CD14-positive monocyte (primary cell): ENCODE data around the gene TBC1D9B. TPM values are rescaled to one million over a fixed set of nuclear protein-coding genes. Genes with fewer than 3 reads are reported as not detected.

Experiments
- DNase-seq, 3 donors: peaks; one replicate each; pipeline ENCODE4 v3.0.0-alpha.2; 2011 to 2022
- H2AFZ ChIP-seq: 2 replicates; pipeline ENCODE4 v1.6.0; 2012; ENCODE audit warnings: mild to moderate bottlenecking, low read depth, low read length, inconsistent platforms; ENCODE audit not compliant: insufficient read depth, poor library complexity, severe bottlenecking
- H3K27ac ChIP-seq, 2 donors: 1 replicate in 1 of 2; 2 replicates in 1 of 2; pipeline ENCODE4 v1.5.1; 2012 to 2013; ENCODE audit warnings: low read length in 2 of 2, control low read depth in 1 of 2, inconsistent platforms in 1 of 2, low read depth in 1 of 2, mild to moderate bottlenecking in 1 of 2
- H3K27me3 ChIP-seq, 2 donors: one replicate each; pipeline versions ENCODE4 v1.6.0 to v1.6.1; 2011 to 2013; ENCODE audit warnings: low read length in 2 of 2; ENCODE audit not compliant: control insufficient read depth in 2 of 2, insufficient read depth in 2 of 2
- H3K36me3 ChIP-seq, 2 donors: replicated peaks in 1 of 2; 1 replicate in 1 of 2; 2 replicates in 1 of 2; pipeline versions ENCODE4 v1.5.1 to v1.6.1; 2012 to 2013; ENCODE audit warnings: low read length in 2 of 2, control low read depth in 1 of 2, inconsistent platforms in 1 of 2, mild to moderate bottlenecking in 1 of 2; ENCODE audit not compliant: insufficient read depth in 2 of 2, control insufficient read depth in 1 of 2
- H3K4me1 ChIP-seq, 2 donors: 1 replicate in 1 of 2; 2 replicates in 1 of 2; pipeline versions ENCODE4 v1.5.1 to v1.6.1; 2012 to 2013; ENCODE audit warnings: low read length in 2 of 2, control low read depth in 1 of 2, inconsistent platforms in 1 of 2, mild to moderate bottlenecking in 1 of 2, moderate library complexity in 1 of 2; ENCODE audit not compliant: insufficient read depth in 2 of 2, control insufficient read depth in 1 of 2
- H3K4me2 ChIP-seq: replicated peaks from 2 replicates; pipeline ENCODE3; 2012; ENCODE audit warnings: low read length, moderate library complexity, mild to moderate bottlenecking; ENCODE audit not compliant: poor library complexity, severe bottlenecking; ENCODE audit errors: extremely low read depth
- H3K4me3 ChIP-seq, 3 experiments: fragments of 200-600 bp in 1 of 3; sonication (generic) in 1 of 3; replicated peaks in 1 of 3; 1 replicate in 2 of 3; 2 replicates in 1 of 3; pipeline ENCODE4 v1.5.1; 2011 to 2013; ENCODE audit warnings: low read length in 3 of 3, mild to moderate bottlenecking in 3 of 3, control low read depth in 2 of 3, low read depth in 2 of 3, inconsistent platforms in 1 of 3, moderate library complexity in 1 of 3
- H3K79me2 ChIP-seq: 2 replicates; pipeline ENCODE4 v1.6.0; 2012; ENCODE audit warnings: mild to moderate bottlenecking, control low read depth, inconsistent platforms, low read length, moderate library complexity; ENCODE audit not compliant: insufficient read depth
- H3K9ac ChIP-seq: 2 replicates; pipeline ENCODE4 v1.6.0; 2017; ENCODE audit warnings: low read length, mild to moderate bottlenecking; ENCODE audit not compliant: insufficient read depth, poor library complexity, severe bottlenecking
- H3K9me3 ChIP-seq, 2 donors: replicated peaks in 1 of 2; 1 replicate in 1 of 2; 2 replicates in 1 of 2; pipeline versions ENCODE4 v1.5.1 to v1.6.1; 2012 to 2013; ENCODE audit warnings: low read length in 2 of 2, control low read depth in 1 of 2; ENCODE audit not compliant: control insufficient read depth in 1 of 2, insufficient read depth in 1 of 2
- H4K20me1 ChIP-seq: 2 replicates; pipeline ENCODE4 v1.6.0; 2012; ENCODE audit warnings: mild to moderate bottlenecking, low read length, control low read depth, moderate library complexity; ENCODE audit not compliant: insufficient read depth
- H3K27ac Mint-ChIP-seq, 7 donors: one replicate each; pipeline ENCODE4 v1.8.0; 2020; ENCODE audit warnings: mild to moderate bottlenecking in 7 of 7, mixed read lengths in 7 of 7, moderate library complexity in 6 of 7, inconsistent platforms in 2 of 7
- H3K27me3 Mint-ChIP-seq, 3 donors: one replicate each; pipeline ENCODE4 v1.8.0; 2021 to 2022; ENCODE audit warnings: low read depth in 3 of 3, mild to moderate bottlenecking in 3 of 3, mixed read lengths in 3 of 3, moderate library complexity in 3 of 3, inconsistent platforms in 1 of 3
- H3K36me3 Mint-ChIP-seq, 2 donors: one replicate each; pipeline ENCODE4 v1.8.0; 2020; ENCODE audit warnings: mixed read lengths in 2 of 2, inconsistent platforms in 1 of 2, mild to moderate bottlenecking in 1 of 2
- H3K4me1 Mint-ChIP-seq: one replicate; pipeline ENCODE4 v1.8.0; 2020; ENCODE audit warnings: mild to moderate bottlenecking, mixed read lengths
- H3K4me3 Mint-ChIP-seq, 2 donors: one replicate each; pipeline ENCODE4 v1.8.0; 2020; ENCODE audit warnings: mild to moderate bottlenecking in 2 of 2, mixed read lengths in 2 of 2, moderate library complexity in 1 of 2
- H3K9me3 Mint-ChIP-seq, 7 donors: one replicate each; pipeline ENCODE4 v1.8.0; 2020 to 2022; ENCODE audit warnings: mixed read lengths in 7 of 7, mild to moderate bottlenecking in 6 of 7, moderate library complexity in 6 of 7, inconsistent platforms in 2 of 7
- WGBS: methylation state at CpG from one replicate; pipeline ENCODE4 v1.1.5; 2013; ENCODE audit warnings: missing lambda C conversion rate; ENCODE audit not compliant: insufficient coverage; 5-methylcytosine and 5-hydroxymethylcytosine counted together
- intact Hi-C, 2 donors: fragments of 100-400 bp; cut with micrococcal nuclease; formaldehyde crosslinking; loops; one replicate each; pipeline versions ENCODE4 v1.15.0 to v1.15.1; 2023
- polyA plus RNA-seq, 3 donors: library from polyadenylated mRNA; depleted of rRNA in 1 of 3; unstranded in 2 of 3; stranded (reverse) in 1 of 3; fragments of 300-500 nt in 2 of 3; fragments of >200 nt in 1 of 3; fragmentation: Illumina TruSeq in 2 of 3; gene quantifications; 1 replicate in 2 of 3; 2 replicates in 1 of 3; pipeline ENCODE4 v1.2.3, GENCODE V29; 2012 to 2021
- TF ChIP-seq, protein P1 (sequence below): fragments of 200-600 bp; IDR thresholded peaks from one replicate; pipeline ENCODE4 v1.8.0; 2022; ENCODE audit warnings: antibody characterized with exemption, mild to moderate bottlenecking

The TBC1D9B gene
- polyA plus RNA-seq, 3 donors, result 13.4 to 116 (median 26.3) TPM

DNA sequence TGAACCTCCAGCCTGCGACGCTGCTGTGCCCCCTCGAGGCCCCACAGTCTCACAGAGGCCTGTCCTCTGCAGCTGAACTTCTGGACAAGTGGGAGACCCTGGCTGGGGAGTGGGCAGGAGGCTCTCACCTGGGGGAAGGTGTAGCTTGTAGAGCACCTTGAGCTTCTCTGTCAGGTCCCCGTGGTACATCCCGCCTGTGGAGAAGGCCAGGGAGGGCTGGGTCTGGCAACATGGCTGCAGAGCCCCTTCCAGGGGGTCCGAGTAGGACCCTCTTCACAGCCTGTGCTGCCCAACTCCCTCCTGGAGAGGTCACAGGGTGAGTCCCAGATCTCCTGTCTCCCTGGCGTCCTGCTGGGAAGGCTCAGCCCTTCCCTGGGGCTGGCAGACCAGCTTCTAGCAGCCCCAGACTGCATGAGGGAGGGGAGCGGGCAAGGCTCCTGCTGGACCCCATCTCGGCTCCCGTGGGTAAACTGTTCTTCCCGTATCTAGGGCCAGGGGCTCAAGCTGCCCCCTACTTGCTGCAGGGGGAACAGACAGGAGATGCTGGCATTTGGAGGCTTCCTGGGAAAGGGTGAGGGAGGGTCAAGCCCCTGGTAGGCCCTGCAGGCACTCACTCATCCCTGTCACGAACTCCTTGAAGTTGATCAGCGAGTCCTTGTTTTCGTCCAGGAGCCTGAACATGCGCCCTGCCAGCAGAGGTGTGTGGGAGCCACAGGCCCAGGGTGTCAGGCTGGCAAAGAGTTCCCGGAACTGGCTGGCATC is 37.9 kb downstream of the TBC1D9B start:
- peaks cover 75 to 92% of the 10 kb centered on the region in 2 donors for H3K36me3 Mint-ChIP-seq
- peaks cover 8% of the 10 kb centered on the region for H3K4me1 Mint-ChIP-seq
- H3K4me2 ChIP-seq, result no peak overlapping the region
- H3K27me3 Mint-ChIP-seq, result peaks cover 0 to 2% (median 0%) of the 10 kb centered on the region in 3 donors
- no peaks in the 10 kb centered on the region for H3K27me3 ChIP-seq
- H3K27ac Mint-ChIP-seq, result peak overlapping the region in 4 of 7 donors; percentile 1 to 50 (median 14)
- H3K4me1 ChIP-seq, result no peaks in the 10 kb centered on the region
- no peak overlapping the region for H3K4me3 Mint-ChIP-seq
- H3K36me3 ChIP-seq, result peaks cover 78 to 95% of the 10 kb centered on the region in 2 donors
- no peak overlapping the region for H3K9ac ChIP-seq
- H3K9me3 ChIP-seq, result no peaks in the 10 kb centered on the region
- no peak overlapping the region for H3K4me3 ChIP-seq
- no peak overlapping the region for H2AFZ ChIP-seq
- intact Hi-C loops, result no loop called here
- 96% methylated on average over 13 of the region's 16 CpGs for WGBS
- H3K27ac ChIP-seq, result no peak overlapping the region
- H4K20me1 ChIP-seq, result no peaks in the 10 kb centered on the region
- DNase-seq, result no peak
- no peaks in the 10 kb centered on the region for H3K79me2 ChIP-seq
- no peaks in the 10 kb centered on the region for H3K9me3 Mint-ChIP-seq
- TF ChIP-seq, protein P1, sequence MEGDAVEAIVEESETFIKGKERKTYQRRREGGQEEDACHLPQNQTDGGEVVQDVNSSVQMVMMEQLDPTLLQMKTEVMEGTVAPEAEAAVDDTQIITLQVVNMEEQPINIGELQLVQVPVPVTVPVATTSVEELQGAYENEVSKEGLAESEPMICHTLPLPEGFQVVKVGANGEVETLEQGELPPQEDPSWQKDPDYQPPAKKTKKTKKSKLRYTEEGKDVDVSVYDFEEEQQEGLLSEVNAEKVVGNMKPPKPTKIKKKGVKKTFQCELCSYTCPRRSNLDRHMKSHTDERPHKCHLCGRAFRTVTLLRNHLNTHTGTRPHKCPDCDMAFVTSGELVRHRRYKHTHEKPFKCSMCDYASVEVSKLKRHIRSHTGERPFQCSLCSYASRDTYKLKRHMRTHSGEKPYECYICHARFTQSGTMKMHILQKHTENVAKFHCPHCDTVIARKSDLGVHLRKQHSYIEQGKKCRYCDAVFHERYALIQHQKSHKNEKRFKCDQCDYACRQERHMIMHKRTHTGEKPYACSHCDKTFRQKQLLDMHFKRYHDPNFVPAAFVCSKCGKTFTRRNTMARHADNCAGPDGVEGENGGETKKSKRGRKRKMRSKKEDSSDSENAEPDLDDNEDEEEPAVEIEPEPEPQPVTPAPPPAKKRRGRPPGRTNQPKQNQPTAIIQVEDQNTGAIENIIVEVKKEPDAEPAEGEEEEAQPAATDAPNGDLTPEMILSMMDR, result no peak

DNA sequence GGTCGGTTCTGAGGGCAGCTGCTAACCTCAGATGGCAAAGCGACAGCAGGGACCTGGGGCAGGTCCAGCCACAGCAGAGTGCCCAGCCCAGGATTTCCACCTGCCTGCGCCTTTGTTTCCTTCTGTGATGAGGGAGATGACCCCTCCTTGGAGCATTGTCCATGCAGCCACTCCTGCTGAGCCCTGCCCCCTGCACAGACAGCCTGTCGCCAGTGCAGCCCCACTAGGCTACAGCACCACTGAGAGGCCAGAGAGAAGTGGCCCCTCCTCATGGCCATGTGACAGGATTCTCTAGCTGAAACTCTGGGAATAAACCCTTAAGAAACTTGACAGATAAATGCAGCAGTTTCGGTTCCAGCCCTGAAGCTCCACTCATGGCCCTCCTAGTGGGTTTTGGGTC is 38.6 kb downstream of the TBC1D9B start:
- H3K9me3 Mint-ChIP-seq, result no peaks in the 10 kb centered on the region
- H3K27ac Mint-ChIP-seq, result peak overlapping the region in 1 of 7 donors; percentile 69
- peaks cover 76 to 95% of the 10 kb centered on the region in 2 donors for H3K36me3 ChIP-seq

More for the DNA sequence above, 38.6 kb downstream of the TBC1D9B start:
- intact Hi-C loops, result no loop called here
- 91% methylated on average over 5 of the region's 5 CpGs for WGBS
- H3K27ac ChIP-seq, result no peak overlapping the region
- H3K4me2 ChIP-seq, result no peak overlapping the region
- no peak for DNase-seq
- no peaks in the 10 kb centered on the region for H4K20me1 ChIP-seq
- H2AFZ ChIP-seq, result no peak overlapping the region
- no peaks in the 10 kb centered on the region for H3K79me2 ChIP-seq
- H3K4me3 ChIP-seq, result no peak overlapping the region
- peaks cover 0 to 2% (median 0%) of the 10 kb centered on the region in 3 donors for H3K27me3 Mint-ChIP-seq
- no peak overlapping the region for H3K4me3 Mint-ChIP-seq
- no peaks in the 10 kb centered on the region for H3K9me3 ChIP-seq
- peaks cover 74 to 92% of the 10 kb centered on the region in 2 donors for H3K36me3 Mint-ChIP-seq
- H3K9ac ChIP-seq, result no peak overlapping the region
- H3K4me1 ChIP-seq, result no peaks in the 10 kb centered on the region
- no peaks in the 10 kb centered on the region for H3K27me3 ChIP-seq
- peaks cover 8% of the 10 kb centered on the region for H3K4me1 Mint-ChIP-seq
- TF ChIP-seq, protein P1, result no peak
